NT2/D1 (cell line): ENCODE results near the gene LSAMP.

Experiments
- SUZ12 ChIP-seq: IDR thresholded peaks from 2 replicates; pipeline ENCODE4 v1.6.1; 2011; ENCODE audit not compliant: insufficient read length, insufficient read depth; ENCODE audit errors: extremely low read depth
- YY1 ChIP-seq: IDR thresholded peaks from 2 replicates; pipeline ENCODE4 v1.6.1; 2011; ENCODE audit not compliant: insufficient read length, insufficient read depth
- ZNF274 ChIP-seq: IDR thresholded peaks from 2 replicates; pipeline ENCODE4 v1.6.1; 2011; ENCODE audit warnings: mild to moderate bottlenecking, low read depth, low read length

DNA sequence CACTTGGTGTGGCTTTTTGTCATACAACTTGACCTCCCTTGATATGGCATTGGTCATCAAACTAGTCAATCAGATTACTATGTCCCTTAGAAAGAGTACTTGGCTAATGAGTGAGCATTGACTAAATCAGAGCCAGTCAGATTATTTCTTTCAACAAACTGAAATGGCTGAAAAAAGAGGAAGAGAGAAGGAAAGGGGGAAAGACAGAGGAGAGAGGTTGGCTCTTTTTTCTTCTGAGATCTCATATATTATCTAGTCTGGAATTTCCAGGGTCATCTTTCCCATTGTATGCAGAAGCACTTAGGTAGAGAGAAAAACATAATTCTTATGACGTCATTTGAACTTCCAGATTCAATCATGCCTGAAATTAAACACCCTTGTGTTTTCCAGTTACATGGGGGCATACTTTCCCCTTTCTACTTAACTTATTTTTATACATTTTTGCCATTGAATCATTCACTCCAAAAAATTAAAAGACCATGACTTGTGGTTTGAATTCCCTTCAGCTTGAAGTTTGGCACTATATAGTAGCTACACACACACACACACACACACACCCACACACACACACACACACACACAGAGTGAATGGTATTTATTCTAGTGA is 387.8 kb downstream of the LSAMP start:
- TF ChIP-seq YY1 (no peak), ZNF274 (no peak), SUZ12 (no peak)
